ENCODE measurements around the gene CDH4. TPM values are rescaled to one million over a fixed set of nuclear protein-coding genes. Genes with fewer than 3 reads are reported as not detected.

CDH4 gene
- total RNA-seq, 1 donor from 2014 or later: not detected

GRCh38 chr20:61543931-61544745, 292.1 kb downstream of the CDH4 start:
- DNase-seq (ENCODE audit: low spot score) (no peak), ATAC-seq (no peak)

DNA sequence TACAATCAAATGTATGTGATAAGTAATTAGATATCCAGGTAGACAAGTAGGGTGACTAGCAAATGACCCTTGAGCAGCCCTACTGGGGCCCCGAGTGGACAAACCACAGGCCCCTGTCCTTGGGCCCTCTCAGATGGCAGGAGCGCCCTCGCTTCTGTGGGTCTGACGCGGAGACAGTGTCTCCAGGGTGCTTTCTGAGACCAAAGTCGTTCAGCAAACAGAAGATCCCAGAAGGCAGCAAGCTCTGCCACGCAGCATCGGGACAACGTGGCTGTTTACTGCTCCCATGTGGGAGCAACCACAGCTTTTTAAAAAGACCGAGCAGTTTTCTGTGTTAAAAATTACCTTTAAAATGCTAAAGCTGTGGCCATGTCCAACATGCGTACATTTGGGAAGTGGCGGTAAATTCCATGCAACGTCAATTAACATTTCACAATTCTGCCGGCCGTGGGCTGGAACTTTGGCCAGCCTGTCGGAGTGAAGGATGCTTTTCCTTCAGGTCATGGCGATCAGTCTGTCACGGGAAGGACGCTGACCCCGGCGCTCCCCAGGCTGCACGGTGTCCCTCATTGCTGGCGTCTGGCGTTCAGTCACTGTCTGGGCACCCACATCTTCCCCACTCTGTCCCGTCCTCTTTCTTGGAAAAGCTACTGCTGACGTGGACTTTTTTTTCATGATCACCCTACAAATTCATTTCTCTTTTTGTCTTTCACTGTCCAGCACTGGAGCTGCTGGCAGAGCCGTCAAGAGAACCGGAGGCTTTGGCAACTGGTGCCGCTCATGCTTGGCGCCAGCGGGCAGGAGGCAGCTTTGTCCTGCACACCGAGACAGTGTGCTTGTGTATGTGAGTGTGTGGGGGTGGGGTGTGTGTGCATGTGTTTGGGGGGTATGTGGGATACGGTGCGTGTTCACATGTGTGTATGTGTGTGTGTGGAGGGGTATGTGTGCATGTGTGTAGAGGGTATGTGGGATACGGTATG, 293.1 kb downstream of the CDH4 start:
- no peak for ATAC-seq

DNA sequence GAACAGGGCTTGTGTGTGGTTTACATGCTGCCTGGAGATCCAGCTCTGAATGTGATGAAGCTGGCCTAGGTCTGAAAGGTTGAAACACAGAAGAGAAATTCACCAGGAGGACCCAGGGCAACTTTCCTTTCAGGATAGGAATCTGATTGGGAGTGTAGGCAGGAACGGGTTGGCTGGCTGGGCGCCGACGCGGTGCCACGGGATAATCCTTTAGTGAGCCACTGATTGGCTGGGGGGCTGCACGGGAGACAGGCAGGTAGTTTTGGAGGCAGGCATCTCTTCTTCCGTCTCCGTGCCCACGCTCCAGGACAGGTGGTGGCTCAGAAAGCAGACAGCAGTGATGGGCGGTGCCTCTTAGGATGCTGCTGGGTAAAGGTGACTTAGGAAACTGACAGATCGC, 294.6 kb downstream of the CDH4 start:
- no peak for ATAC-seq
- no peak for DNase-seq (ENCODE audit: low spot score)

More for the DNA sequence above, 293.1 kb downstream of the CDH4 start:
- no peak for DNase-seq (ENCODE audit: low spot score)

DNA sequence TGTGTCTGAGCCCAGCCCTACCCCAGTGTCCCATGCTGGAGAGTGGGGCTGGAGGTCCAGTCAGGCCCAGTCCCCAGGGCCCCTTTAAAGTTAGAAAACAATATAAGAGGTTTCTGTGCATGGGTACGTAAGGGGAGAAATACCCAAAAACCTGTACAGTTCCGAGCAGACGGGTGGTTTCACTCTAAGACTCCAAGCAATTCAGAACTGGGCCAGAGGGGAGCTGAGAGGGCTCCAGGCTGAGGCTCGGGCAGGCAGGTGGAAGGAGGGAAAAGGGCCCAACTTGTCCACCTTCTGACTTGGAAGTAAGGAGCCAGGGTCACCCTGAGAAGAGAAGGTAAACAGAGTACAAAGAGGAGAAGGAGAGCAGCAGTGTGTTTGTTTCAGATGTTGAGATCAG, 296.0 kb downstream of the CDH4 start:
- DNase-seq (ENCODE audit: low spot score): no peak
- no peak for ATAC-seq

DNA sequence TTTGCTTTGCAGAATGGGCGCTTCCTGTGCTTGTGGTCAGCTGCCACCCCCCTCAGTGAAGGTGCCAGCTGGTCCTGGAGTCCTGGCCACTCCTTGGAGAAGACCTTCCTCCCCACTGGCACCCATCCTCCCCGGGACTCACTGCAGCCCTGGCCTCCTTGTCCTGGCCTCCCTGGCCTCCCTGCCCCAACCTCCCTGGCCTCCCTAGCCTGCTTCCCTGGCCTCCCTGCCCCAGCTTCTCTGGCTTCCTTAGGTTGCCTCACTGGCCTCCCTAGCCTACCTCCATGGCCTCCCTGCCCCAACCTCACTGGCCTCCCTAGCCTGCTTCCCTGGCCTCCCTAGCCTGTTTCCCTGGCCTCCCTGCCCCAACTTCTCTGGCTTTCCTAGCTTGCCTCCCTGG, 297.8 kb downstream of the CDH4 start:
- no peak for DNase-seq (ENCODE audit: low spot score)

DNA sequence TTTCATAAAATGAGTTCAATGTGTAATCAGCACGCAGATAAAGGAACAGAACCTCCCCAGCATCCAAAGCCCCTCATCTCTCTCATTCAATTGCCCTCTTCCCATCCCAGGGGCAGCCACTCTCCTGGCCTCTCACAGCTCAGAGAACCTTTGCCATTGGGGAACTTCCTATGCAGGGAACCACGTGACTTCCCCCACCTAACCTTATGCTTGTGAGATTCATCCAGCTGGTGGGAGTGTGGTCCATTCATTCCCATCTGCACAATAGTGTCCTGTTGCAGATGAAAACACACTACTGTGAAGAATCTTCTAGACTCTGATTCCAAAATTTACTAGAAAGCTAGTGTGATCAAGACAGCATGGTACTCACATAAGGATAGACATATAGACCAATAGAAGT, 299.3 kb downstream of the CDH4 start:
- DNase-seq (ENCODE audit: low spot score) (no peak), ATAC-seq (no peak)

More for the DNA sequence above, 297.8 kb downstream of the CDH4 start:
- ATAC-seq: no peak

GRCh38 chr20:61554617-61555016, 302.6 kb downstream of the CDH4 start:
- DNase-seq (ENCODE audit: low spot score) (no peak), ATAC-seq (no peak)

DNA sequence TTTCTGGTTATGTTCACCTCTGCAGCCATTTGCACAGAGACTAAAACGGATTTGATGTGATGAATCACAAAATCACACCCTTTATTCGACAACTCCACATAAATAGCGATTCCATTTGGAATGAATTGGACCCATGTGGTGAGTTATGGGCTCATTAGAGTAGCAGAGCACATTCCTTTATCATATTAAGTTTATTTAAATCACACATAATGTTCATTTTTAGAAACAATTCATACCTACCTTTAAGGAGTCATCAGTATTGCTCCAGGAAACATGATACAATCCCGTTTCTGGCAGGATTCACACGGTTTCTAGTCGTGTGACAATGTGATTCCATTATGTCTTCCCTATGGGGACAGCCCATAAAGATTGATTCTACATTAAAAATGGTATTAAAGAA, 303.5 kb downstream of the CDH4 start:
- no peak for DNase-seq (ENCODE audit: low spot score)
- no peak for ATAC-seq

- DNase-seq (ENCODE audit: low spot score): no peak
- ATAC-seq: no peak
Observed at GRCh38 chr20:61556111-61556510, 304.1 kb downstream of the CDH4 start.

- ATAC-seq (no peak), DNase-seq (ENCODE audit: low spot score) (no peak)
Observed at GRCh38 chr20:61556673-61557072, 304.6 kb downstream of the CDH4 start.

DNA sequence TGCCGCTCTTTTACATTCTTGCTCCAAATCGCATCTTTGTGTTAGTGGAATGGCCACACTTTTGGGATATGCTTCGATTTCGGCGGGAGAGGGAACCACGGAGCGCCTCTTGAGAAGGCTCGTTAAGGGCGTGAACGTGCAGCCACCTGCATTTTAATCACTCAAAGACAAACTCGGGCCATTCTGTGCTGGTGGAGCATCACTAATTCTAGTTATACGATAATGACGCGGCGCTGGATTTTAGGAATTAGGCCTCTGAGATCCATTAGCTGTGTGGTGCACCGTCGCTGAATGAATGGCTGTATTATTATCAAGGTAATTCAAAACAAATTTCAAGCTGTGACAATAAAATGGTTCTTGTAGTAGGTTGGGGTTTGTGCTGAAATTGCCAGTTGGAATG, 305.6 kb downstream of the CDH4 start:
- DNase-seq (ENCODE audit: low spot score) (no peak), ATAC-seq (no peak)

DNA sequence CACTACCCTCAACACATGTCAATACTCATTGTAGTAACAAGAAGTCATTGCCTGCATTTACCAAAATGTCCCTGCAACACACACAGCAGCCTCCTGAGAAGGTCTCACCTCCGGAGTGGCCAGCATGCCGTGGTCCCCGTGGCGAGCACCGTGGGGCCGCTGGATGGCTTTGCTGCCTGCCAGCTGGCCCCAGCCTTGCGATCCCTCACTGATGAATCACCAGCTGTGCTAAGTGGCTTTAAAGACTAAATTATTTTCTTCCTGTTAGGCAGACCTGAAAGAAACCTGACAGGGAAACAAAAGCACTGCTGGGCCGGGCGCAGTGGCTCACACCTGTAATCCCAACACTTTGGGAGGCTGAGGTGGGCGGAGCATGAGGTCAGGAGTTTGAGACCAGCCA, 306.7 kb downstream of the CDH4 start:
- no peak for DNase-seq (ENCODE audit: low spot score)
- no peak for ATAC-seq

DNA sequence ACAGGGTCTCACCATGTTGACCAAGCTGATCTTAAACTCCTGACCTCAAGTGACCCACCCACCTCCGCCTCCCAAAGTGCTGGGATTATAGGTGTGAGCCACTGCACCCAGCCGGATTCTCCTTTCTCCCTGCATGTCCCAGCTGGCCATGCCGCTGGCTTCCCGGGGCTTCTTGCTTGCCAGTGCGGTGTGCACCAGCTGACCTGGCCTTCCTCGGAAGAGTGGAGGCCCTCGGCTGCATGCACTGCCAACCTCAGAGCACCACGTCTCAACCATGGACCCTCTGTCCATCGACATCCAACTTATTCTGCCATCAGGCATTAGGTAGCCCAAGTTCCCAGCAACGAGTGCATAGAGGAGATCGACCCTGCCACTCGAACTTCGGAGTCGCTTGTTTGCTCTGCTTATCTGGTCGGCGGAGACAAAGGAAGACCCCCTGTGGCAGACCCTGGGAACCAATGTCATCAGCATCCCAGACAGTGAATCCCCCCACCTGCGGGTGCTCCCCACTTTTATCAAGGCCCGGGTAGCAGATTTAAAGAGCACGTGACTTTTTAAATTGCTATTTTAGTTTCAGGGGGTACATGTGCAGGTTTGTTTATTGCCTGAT, 307.8 kb downstream of the CDH4 start:
- DNase-seq (ENCODE audit: low spot score) (no peak), ATAC-seq (no peak)

GRCh38 chr20:61560361-61560853, 308.3 kb downstream of the CDH4 start:
- ATAC-seq (peak; percentile 40), DNase-seq (ENCODE audit: low spot score) (no peak)

DNA sequence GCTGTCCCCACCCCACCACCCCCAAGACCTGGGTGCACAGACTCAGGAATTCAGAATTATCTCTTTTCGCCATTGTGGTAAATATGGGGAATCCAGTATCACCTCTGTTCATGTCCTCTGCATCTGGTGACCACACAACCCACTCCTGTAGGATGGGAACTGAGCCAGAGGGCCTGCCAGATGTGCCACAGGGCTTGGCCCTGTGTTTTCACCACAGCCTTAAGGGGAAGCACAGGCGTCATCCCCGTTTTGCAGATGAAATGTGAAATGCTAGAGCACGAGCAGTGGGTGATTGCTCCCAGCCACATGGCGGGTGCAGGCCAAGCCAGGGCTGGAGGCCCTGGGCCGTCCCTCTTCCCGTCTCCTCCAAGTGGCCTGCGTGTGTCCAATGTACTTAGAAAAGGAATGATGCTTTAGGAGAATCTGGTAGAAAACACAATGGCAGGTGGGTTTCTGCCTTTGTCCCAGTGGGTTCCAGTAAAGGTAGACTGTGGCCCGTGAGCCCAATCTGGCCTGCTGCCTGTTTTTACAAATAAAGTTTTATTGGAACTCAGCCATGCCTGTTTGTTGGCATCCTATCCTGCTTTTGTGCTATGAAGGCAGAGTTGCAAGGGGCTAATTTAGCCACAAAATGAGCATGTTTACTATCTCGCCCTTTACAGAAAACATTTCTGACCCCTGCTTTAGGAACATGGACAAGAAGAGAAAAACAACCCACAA, 309.2 kb downstream of the CDH4 start:
- no peak for ATAC-seq
- DNase-seq (ENCODE audit: low spot score): no peak

- no peak for ATAC-seq
- DNase-seq (ENCODE audit: low spot score): no peak
Observed at GRCh38 chr20:61562491-61562890, 310.4 kb downstream of the CDH4 start.

DNA sequence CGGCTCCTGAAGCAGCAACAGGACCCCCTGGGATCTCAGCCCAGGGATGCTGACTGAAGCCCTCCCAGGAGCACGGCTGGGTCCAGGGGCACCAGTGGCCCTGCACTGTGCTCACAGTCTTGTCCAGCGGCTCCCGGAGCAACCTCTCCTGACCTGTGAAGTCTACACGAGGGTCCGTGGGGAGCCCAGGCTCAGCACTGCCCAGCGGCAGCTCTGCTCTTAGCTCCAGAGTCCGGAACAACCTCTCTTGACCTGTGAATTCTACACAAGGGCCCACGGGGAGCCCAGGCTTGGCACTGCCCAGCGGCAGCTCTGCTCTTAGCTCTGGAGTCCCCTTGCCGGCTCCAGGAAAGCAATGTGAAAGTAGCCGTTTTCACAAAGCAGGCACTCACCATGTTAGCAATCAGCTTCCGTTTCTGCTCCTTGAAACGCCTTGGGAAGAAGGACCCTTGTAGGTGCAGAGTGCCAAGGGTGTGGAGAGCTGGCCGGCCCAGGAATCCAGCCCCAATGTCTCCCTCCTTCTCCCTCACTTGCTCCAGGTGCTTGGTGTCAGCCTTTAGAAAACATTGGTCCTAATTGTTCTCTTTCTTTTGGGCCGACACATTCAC, 310.9 kb downstream of the CDH4 start:
- ATAC-seq: no peak
- DNase-seq (ENCODE audit: low spot score): no peak

- ATAC-seq: no peak
- no peak for DNase-seq (ENCODE audit: low spot score)
Observed at GRCh38 chr20:61564628-61565027, 312.6 kb downstream of the CDH4 start.

GRCh38 chr20:61565791-61566190, 313.7 kb downstream of the CDH4 start:
- no peak for ATAC-seq
- DNase-seq (ENCODE audit: low spot score): no peak

- no peak for ATAC-seq
Observed at GRCh38 chr20:61566691-61567090, 314.6 kb downstream of the CDH4 start.

More at GRCh38 chr20:61566691-61567090, 314.6 kb downstream of the CDH4 start:
- DNase-seq (ENCODE audit: low spot score): no peak
